Calu3 (cell line): Measurements from ENCODE around the gene NELL1. TPM values are rescaled to one million over a fixed set of nuclear protein-coding genes. Genes with fewer than 3 reads are reported as not detected.
"Not testable (repeated sequence)": the region's sequence is repeated elsewhere in the genome, so short reads cannot be mapped to it uniquely, and the experiment has no call there.

ENCODE experiments used
- BruUV-seq: library from RNA; stranded (reverse); fragments of 400-500 nt; replicated peaks from 2 replicates; lab custom pipeline; 2021; lab: Mats Ljungman, UMichigan
- CTCF ChIA-PET: fragments of 300-600 bp; sonication (Branson Sonifier 250); formaldehyde crosslinking; loops from one replicate; lab custom pipeline; 2022; ENCODE audit warnings: antibody characterized with exemption; lab: Charles Lee
- DNase-seq: peaks from one replicate; pipeline ENCODE4 v3.0.0; 2022
- H3K27ac Mint-ChIP-seq: one replicate; pipeline ENCODE4 v1.8.0; 2022; ENCODE audit warnings: mixed read lengths; ENCODE audit not compliant: unreplicated experiment
- H3K27me3 Mint-ChIP-seq: one replicate; pipeline ENCODE4 v1.8.0; 2022; ENCODE audit warnings: mixed read lengths; ENCODE audit not compliant: unreplicated experiment
- H3K36me3 Mint-ChIP-seq: one replicate; pipeline ENCODE4 v1.8.0; 2022; ENCODE audit warnings: mild to moderate bottlenecking, moderate library complexity, mixed read lengths; ENCODE audit not compliant: insufficient read depth, unreplicated experiment
- H3K4me1 Mint-ChIP-seq: one replicate; pipeline ENCODE4 v1.8.0; 2022; ENCODE audit warnings: mild to moderate bottlenecking, low read depth, mixed read lengths; ENCODE audit not compliant: unreplicated experiment
- H3K4me3 Mint-ChIP-seq: one replicate; pipeline ENCODE4 v1.8.0; 2022; ENCODE audit warnings: mild to moderate bottlenecking, low read depth, moderate library complexity, mixed read lengths; ENCODE audit not compliant: unreplicated experiment
- H3K9me3 Mint-ChIP-seq: one replicate; pipeline ENCODE4 v1.8.0; 2022; ENCODE audit warnings: low read depth, mixed read lengths; ENCODE audit not compliant: unreplicated experiment
- CTCF ChIP-seq: fragments of 200-600 bp; IDR thresholded peaks from one replicate; pipeline ENCODE4 v1.8.0; 2022; ENCODE audit warnings: antibody characterized with exemption; ENCODE audit not compliant: unreplicated experiment
- intact Hi-C: fragments of 100-400 bp; cut with micrococcal nuclease; formaldehyde crosslinking; loops from one replicate; pipeline ENCODE4 v1.10.0; 2022; ENCODE audit not compliant: unreplicated experiment
- total RNA-seq: library from RNA; stranded (reverse); gene quantifications from 2 replicates; pipeline ENCODE4 v1.2.3, GENCODE V29; 2022

NELL1 gene
- total RNA-seq, 1 experiment from 2014 or later = not detected

GRCh38 chr11:20854215-20854955, 185.0 kb downstream of the NELL1 start:
- no peak for DNase-seq
- Mint-ChIP-seq H3K4me3 (no peak overlapping the region), H3K4me1 (no peaks in the 10 kb centered on the region), H3K27ac (no peak overlapping the region), H3K36me3 (no peaks in the 10 kb centered on the region), H3K27me3 (no peaks in the 10 kb centered on the region), H3K9me3 (peaks cover 9% of the 10 kb centered on the region)
- intact Hi-C loops = no loop called here
- CTCF ChIA-PET = no interaction called here
- BruUV-seq = no TSS peak
- no peak for TF ChIP-seq CTCF

- H3K4me3 Mint-ChIP-seq = no peak overlapping the region
- CTCF ChIA-PET = no interaction called here
- no peak overlapping the region for H3K27ac Mint-ChIP-seq
- H3K27me3 Mint-ChIP-seq = no peaks in the 10 kb centered on the region
- TF ChIP-seq CTCF = no peak
- no peaks in the 10 kb centered on the region for H3K36me3 Mint-ChIP-seq
- H3K4me1 Mint-ChIP-seq = no peaks in the 10 kb centered on the region
- DNase-seq = no peak
- H3K9me3 Mint-ChIP-seq = peaks cover 9% of the 10 kb centered on the region
- intact Hi-C loops = no loop called here
- no TSS peak for BruUV-seq
Observed at GRCh38 chr11:20861322-20861721, 191.9 kb downstream of the NELL1 start.

- H3K27ac Mint-ChIP-seq, H3K27me3 Mint-ChIP-seq, H3K9me3 Mint-ChIP-seq, H3K4me1 Mint-ChIP-seq, CTCF ChIA-PET, H3K36me3 Mint-ChIP-seq, BruUV-seq, DNase-seq, H3K4me3 Mint-ChIP-seq, intact Hi-C loops: not testable (repeated sequence)
Observed at GRCh38 chr11:20862263-20862662, 192.9 kb downstream of the NELL1 start.

GRCh38 chr11:20864628-20865027, 195.2 kb downstream of the NELL1 start:
- H3K36me3 Mint-ChIP-seq = no peaks in the 10 kb centered on the region
- no peak for DNase-seq
- H3K4me1 Mint-ChIP-seq = no peaks in the 10 kb centered on the region
- H3K27me3 Mint-ChIP-seq = no peaks in the 10 kb centered on the region
- TF ChIP-seq CTCF = no peak
- intact Hi-C loops = no loop called here
- no peak overlapping the region for H3K27ac Mint-ChIP-seq
- H3K9me3 Mint-ChIP-seq = peaks cover 11% of the 10 kb centered on the region
- BruUV-seq = no TSS peak
- CTCF ChIA-PET = interaction anchor here (0.6 kb wide), 1 partner anchor 1318 kb away, joined by 4 read pairs; no protein-coding TSS in a partner anchor
- no peak overlapping the region for H3K4me3 Mint-ChIP-seq

- H3K9me3 Mint-ChIP-seq = peaks cover 11% of the 10 kb centered on the region
- H3K27me3 Mint-ChIP-seq = no peaks in the 10 kb centered on the region
- no peak overlapping the region for H3K27ac Mint-ChIP-seq
- no peak for TF ChIP-seq CTCF
- intact Hi-C loops = no loop called here
- H3K4me3 Mint-ChIP-seq = no peak overlapping the region
- BruUV-seq = no TSS peak
- no peak for DNase-seq
- no peaks in the 10 kb centered on the region for H3K4me1 Mint-ChIP-seq
- H3K36me3 Mint-ChIP-seq = no peaks in the 10 kb centered on the region
- CTCF ChIA-PET = interaction anchor here (0.6 kb wide), 1 partner anchor 1317 kb away, joined by 4 read pairs; no protein-coding TSS in a partner anchor
Observed at GRCh38 chr11:20865161-20865560, 195.8 kb downstream of the NELL1 start.
